GM18519 (cell line): ENCODE results near the gene RUNDC3A.

ENCODE experiments used
- ATAC-seq: cut with Tn5 transposase; IDR thresholded peaks from one replicate; pipeline ENCODE4 v1.9.1; 2021; ENCODE audit warnings: mild to moderate bottlenecking, moderate library complexity; ENCODE audit not compliant: unreplicated experiment, low FRiP score

Gene RUNDC3A

GRCh38 chr17:44282264-44282663 lies 26.1 kb upstream of the RUNDC3A start:
- ATAC-seq = no peak

DNA sequence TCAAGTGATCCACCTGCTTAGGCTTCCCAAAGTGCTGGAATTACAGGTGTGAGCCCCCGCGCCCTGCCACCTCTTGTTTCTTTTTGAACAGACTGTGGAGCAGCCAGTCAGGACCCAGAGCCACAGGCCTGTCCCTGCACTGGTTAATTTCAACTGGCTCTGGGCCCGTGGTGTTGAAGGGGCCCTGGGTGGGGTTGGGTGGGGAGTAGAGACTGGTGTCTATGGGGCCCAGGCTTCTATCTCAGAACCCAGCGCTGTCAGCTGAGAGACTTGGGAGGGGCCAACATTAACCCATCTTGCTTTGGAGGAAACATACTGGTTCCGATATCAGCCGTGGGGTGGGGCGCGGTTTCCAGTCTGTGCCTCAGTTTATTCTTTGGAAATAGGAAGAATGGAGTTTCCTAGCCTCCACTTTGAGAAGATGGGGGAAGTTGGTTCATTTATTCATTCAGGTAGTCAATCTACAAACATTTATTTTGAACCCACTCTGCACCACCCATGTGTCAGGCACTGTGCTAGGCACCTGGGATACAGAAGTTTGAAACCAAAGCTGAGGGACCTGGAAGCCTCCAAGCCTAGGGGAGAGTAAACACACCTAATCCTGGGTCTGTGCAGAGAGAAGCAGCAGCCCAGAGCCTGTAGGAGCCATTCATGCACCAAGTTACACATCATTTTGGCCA lies 24.9 kb upstream of the RUNDC3A start:
- ATAC-seq = no peak

DNA sequence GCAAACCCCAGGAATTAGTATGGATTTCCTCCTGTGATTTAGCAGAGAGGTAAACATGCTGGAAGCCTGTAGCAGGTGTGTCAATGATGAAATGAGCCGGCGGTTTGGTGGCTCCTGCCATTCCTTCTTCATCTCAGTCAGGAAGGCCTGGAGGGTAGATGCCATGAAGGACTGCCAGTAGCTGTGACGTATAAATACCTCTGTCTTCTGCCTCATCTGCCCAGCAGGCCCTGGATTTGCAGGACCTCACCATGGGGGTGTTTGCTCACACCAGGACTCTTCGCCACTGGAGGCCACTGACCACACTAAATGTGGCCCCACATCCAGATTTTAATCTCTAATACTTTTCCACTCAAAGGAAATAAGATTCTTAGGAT lies 24.4 kb upstream of the RUNDC3A start:
- no peak for ATAC-seq

GRCh38 chr17:44287651-44288050 lies 20.8 kb upstream of the RUNDC3A start:
- no peak for ATAC-seq

DNA sequence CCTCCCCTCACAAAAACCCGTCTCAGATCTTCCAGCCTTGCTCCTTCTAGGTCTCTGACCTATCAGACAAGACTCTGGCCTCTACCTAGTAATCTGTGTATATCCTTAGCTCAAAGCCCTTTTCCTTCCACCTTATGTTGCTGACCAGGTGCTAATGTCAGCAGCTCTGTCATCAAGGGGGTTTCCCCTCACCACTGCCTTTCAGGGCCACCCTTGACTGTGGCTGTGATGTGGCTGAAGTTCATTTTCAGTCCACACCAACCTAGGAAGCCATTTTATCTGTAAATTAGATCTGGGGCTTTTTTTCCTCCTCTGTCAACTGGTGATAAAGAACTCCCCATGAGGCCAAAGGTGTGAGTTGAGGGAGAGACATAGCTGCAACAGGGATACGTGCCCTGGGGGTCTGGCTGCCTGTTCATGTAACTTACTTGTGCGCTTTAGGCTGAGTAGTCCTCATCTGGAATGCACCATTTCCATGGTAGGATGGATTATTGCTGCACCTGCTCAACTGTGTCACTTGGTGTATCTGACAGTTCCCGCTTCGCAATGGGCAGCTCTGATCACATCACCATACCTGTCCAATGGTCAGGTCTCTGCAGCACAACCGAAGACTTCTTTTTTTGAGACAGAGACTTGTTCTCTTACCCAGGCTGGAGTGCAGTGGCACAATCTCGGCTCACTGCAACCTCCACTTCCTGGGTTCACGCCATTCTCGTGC lies 14.7 kb upstream of the RUNDC3A start:
- no peak for ATAC-seq

GRCh38 chr17:44297975-44298374 lies 10.4 kb upstream of the RUNDC3A start:
- no peak for ATAC-seq

DNA sequence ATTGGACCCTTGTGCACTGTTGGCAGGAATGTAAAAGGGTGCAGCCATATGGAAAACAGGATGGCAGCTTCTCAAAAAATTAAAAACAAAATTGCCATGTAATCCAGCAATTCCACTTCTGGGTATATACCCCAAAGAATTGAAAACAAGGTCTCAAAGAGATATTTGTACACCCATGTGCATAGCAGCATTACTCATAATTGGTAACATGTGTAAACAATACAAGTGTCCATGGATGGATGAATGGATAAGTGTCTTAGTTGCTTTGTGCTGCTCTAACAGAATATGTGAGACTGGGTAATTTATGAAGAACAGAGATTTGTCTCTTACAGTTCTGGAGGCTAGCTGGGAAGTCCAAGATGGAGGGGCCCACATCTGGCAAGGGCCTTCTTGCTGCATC lies 3.8 kb upstream of the RUNDC3A start:
- ATAC-seq = no peak

GRCh38 chr17:44307387-44308186 lies 814 bp upstream of the RUNDC3A start:
- no peak for ATAC-seq

GRCh38 chr17:44308865-44309264 lies 464 bp downstream of the RUNDC3A start:
- no peak for ATAC-seq

GRCh38 chr17:44309472-44309871 lies 1.1 kb downstream of the RUNDC3A start:
- ATAC-seq = no peak

GRCh38 chr17:44310188-44310587 lies 1.8 kb downstream of the RUNDC3A start:
- no peak for ATAC-seq

DNA sequence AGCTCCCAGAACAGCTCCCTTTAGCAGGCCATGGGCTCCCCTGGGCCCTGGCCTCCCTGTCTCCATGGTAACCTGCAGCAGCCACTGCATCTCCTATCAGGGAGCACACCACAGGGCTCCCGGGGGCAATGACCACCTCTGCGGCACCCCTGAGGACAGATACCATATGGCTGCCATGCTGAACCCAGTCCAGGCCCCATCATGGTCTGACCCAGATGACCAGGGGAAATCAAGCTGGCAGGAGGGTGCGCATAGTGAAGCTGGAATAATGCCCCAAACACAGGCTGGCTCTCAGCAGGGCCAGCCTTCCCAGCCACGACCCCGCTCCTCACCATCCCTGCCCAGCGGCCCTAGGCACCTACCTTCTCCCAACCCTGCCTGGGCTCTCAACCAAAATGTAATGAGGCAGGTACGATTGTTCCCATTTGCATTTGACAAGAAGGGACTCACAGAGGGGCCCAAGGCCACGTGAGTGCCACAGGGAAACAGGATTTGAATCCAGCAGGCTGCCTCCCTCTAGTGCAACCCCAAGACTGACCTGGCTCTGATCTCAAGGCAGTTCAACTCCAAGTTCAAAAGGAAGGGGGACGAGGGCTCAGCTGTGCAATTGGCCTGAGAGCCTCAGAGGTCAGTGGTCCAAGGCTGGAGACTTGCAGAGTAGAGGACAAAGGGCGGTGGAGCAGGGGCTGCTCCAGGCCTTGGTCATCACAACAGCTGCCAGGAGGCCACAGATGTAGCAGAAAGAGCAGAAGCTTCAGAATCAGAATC lies 2.4 kb downstream of the RUNDC3A start:
- ATAC-seq = no peak

- no peak for ATAC-seq
Observed at GRCh38 chr17:44311562-44312181, 3.3 kb downstream of the RUNDC3A start.

- ATAC-seq = no peak
Observed at GRCh38 chr17:44312396-44313104, 4.1 kb downstream of the RUNDC3A start.

DNA sequence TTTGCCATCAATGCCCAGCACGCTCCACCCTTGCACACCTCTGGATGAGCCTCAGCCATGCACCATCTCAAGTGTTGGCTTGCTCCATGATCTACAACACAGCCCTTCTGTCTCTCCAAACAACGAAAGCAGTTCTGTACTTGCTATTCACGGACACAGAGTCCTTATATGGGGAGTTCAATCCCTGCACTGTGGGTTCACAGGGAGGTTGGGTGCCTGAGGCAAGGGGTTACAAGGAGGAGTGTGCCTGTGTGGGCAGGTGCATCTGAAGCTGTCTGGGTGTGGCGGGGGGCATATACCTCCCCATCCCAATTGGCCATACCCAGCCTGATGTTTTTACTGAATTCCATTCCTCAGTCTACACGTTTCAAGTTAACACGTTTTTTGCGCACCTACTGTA lies 5.6 kb downstream of the RUNDC3A start:
- ATAC-seq = no peak

DNA sequence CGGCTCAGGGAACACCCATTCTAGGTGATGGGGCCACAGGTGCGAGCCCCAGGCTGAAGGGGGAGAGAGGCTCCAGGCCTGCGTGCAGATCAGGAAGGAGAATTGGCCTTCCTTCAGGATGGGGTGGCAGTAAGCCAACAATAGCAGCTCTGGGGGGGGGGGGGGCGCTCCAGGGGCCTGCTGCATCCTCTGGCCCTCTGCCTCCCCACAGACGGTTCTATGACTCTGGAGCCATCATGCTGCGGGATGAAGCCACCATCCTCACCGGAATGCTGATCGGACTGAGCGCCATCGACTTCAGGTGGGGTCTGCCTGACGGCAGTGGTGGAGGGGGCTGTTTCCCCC lies 6.1 kb downstream of the RUNDC3A start:
- no peak for ATAC-seq

DNA sequence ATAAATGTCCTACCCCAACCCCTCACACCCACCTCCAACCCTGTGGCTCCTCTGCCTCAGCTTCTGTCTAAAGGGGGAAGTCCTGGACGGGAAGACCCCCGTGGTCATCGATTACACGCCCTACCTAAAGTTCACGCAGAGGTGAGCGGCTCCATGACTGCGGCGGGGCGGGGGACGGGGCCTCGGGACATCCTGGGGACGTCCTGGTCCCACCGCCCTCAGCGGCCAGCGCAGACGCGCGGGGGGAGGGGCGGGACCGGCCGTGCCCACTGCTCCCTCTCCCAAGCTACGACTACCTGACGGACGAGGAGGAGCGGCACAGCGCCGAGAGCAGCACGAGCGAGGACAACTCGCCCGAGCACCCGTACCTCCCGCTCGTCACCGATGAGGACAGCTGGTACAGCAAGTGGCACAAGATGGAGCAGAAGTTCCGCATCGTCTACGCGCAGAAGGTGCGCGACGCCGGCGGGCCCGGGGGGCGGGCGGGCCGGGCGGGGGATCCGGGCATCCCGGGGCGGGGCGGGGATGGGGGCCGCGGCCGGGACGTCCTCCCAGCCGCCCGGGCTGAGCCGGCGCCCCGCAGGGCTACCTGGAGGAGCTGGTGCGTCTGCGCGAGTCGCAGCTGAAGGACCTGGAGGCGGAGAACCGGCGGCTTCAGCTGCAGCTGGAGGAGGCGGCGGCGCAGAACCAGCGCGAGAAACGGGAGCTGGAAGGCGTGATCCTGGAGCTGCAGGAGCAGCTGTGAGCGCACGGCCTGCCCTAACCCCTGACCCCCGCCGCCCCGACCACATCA lies 6.7 kb downstream of the RUNDC3A start:
- ATAC-seq = no peak

GRCh38 chr17:44315760-44316731 lies 7.6 kb downstream of the RUNDC3A start:
- no peak for ATAC-seq
